Subcutaneous abdominal adipose tissue (tissue), 5 donors: Measurements from ENCODE around the gene RTL9.
"Not testable (repeated sequence)": the region's sequence is repeated elsewhere in the genome, so short reads cannot be mapped to it uniquely, and the experiment has no call there.

Source experiments
- H3K27ac ChIP-seq: one replicate; pipeline ENCODE4 v1.7.0; 2013; ENCODE audit warnings: low read depth, mild to moderate bottlenecking, inconsistent platforms, low read length, moderate library complexity
- H3K27me3 ChIP-seq, 5 donors: one replicate each; pipeline ENCODE4 v1.7.0; 2013; ENCODE audit warnings: low read length in 5 of 5, inconsistent platforms in 1 of 5; ENCODE audit not compliant: control insufficient read depth in 5 of 5, insufficient read depth in 4 of 5
- H3K36me3 ChIP-seq, 5 donors: one replicate each; pipeline ENCODE4 v1.7.0; 2013; ENCODE audit warnings: low read length in 5 of 5; ENCODE audit not compliant: control insufficient read depth in 5 of 5, insufficient read depth in 5 of 5
- H3K4me1 ChIP-seq, 5 donors: one replicate each; pipeline ENCODE4 v1.7.0; 2013; ENCODE audit warnings: low read length in 5 of 5, mild to moderate bottlenecking in 3 of 5, moderate library complexity in 1 of 5; ENCODE audit not compliant: control insufficient read depth in 5 of 5, insufficient read depth in 5 of 5
- H3K4me3 ChIP-seq, 5 donors: one replicate each; pipeline ENCODE4 v1.7.0; 2013; ENCODE audit warnings: low read length in 5 of 5, low read depth in 1 of 5
- H3K9ac ChIP-seq, 5 donors: one replicate each; pipeline ENCODE4 v1.7.0; 2013; ENCODE audit warnings: low read length in 5 of 5, mild to moderate bottlenecking in 4 of 5, moderate library complexity in 3 of 5
- H3K9me3 ChIP-seq, 5 donors: one replicate each; pipeline ENCODE4 v1.7.0; 2013; ENCODE audit warnings: low read length in 5 of 5; ENCODE audit not compliant: control insufficient read depth in 5 of 5
- donor health status: healthy.
- donor health status: healthy.
- donor health status: healthy.
- donor health status: healthy.
- donor health status: healthy.

The RTL9 gene

GRCh38 chrX:110402091-110402849 is 43.6 kb downstream of the RTL9 start:
- no peak overlapping the region for H3K27ac ChIP-seq

GRCh38 chrX:110402850-110403221 is 44.2 kb downstream of the RTL9 start:
- no peak overlapping the region for H3K9ac ChIP-seq
- no peak overlapping the region for H3K4me3 ChIP-seq
- no peaks in the 10 kb centered on the region for H3K36me3 ChIP-seq
- H3K27ac ChIP-seq, result no peak overlapping the region
- H3K9me3 ChIP-seq, result no peaks in the 10 kb centered on the region
- H3K27me3 ChIP-seq, result peaks cover 3 to 17% (median 6%) of the 10 kb centered on the region in 5 donors
- H3K4me1 ChIP-seq, result no peaks in the 10 kb centered on the region

More at GRCh38 chrX:110402091-110402849, 43.6 kb downstream of the RTL9 start:
- no peak overlapping the region for H3K4me3 ChIP-seq
- no peak overlapping the region for H3K9ac ChIP-seq
- H3K4me1 ChIP-seq, result no peaks in the 10 kb centered on the region
- H3K36me3 ChIP-seq, result no peaks in the 10 kb centered on the region
- H3K9me3 ChIP-seq, result no peaks in the 10 kb centered on the region
- H3K27me3 ChIP-seq, result peaks cover 3 to 17% (median 6%) of the 10 kb centered on the region in 5 donors

GRCh38 chrX:110403441-110404238 is 45.0 kb downstream of the RTL9 start:
- no peaks in the 10 kb centered on the region for H3K9me3 ChIP-seq
- no peak overlapping the region for H3K9ac ChIP-seq
- H3K27ac ChIP-seq, result no peak overlapping the region
- no peaks in the 10 kb centered on the region for H3K4me1 ChIP-seq
- no peak overlapping the region for H3K4me3 ChIP-seq
- H3K36me3 ChIP-seq, result no peaks in the 10 kb centered on the region
- peaks cover 0 to 17% (median 7%) of the 10 kb centered on the region in 5 donors for H3K27me3 ChIP-seq

- Histone ChIP-seq H3K4me1 (no peaks in the 10 kb centered on the region), H3K27me3 (peaks cover 0 to 22% (median 11%) of the 10 kb centered on the region in 5 donors), H3K9me3 (no peaks in the 10 kb centered on the region), H3K27ac (no peak overlapping the region), H3K9ac (no peak overlapping the region), H3K4me3 (no peak overlapping the region), H3K36me3 (no peaks in the 10 kb centered on the region)
These were observed 45.7 kb downstream of the RTL9 start for GRCh38 chrX:110404376-110404775.

- H3K36me3 ChIP-seq, H3K4me1 ChIP-seq, H3K9ac ChIP-seq, H3K9me3 ChIP-seq, H3K4me3 ChIP-seq, H3K27ac ChIP-seq: not testable (repeated sequence)
- H3K27me3 ChIP-seq, result peaks cover 0 to 23% (median 14%) of the 10 kb centered on the region in 5 donors
These were observed 47.6 kb downstream of the RTL9 start for GRCh38 chrX:110406250-110406649.

- Histone ChIP-seq H3K36me3 (no peaks in the 10 kb centered on the region), H3K4me3 (no peak overlapping the region), H3K4me1 (no peaks in the 10 kb centered on the region), H3K27ac (no peak overlapping the region), H3K9ac (no peak overlapping the region), H3K27me3 (peaks cover 0 to 23% (median 14%) of the 10 kb centered on the region in 5 donors), H3K9me3 (no peaks in the 10 kb centered on the region)
These were observed 48.2 kb downstream of the RTL9 start for GRCh38 chrX:110406822-110407221.

- Histone ChIP-seq H3K9me3 (no peaks in the 10 kb centered on the region), H3K4me1 (peaks cover 0 to 3% (median 0%) of the 10 kb centered on the region in 5 donors), H3K36me3 (no peaks in the 10 kb centered on the region), H3K27me3 (peaks cover 0 to 23% (median 9%) of the 10 kb centered on the region in 5 donors), H3K27ac (no peak overlapping the region), H3K4me3 (no peak overlapping the region), H3K9ac (no peak overlapping the region)
These were observed 49.4 kb downstream of the RTL9 start for GRCh38 chrX:110407910-110408545.
